ENCODE measurements around the gene TMEM187. TPM values are rescaled to one million over a fixed set of nuclear protein-coding genes. Genes with fewer than 3 reads are reported as not detected.

The TMEM187 gene
- total and polyA plus RNA-seq, 3 experiments from 2014 or later, result 3.3 to 17.2 (median 3.5) TPM

GRCh38 chrX:153952373-153953026 lies 20.1 kb upstream of the TMEM187 start:
- H3K36me3 Mint-ChIP-seq, result peaks cover 0 to 63% (median 13%) of the 10 kb centered on the region in 3 donors
- no peak for DNase-seq
- Histone ChIP-seq H3K9me3 (ENCODE audit: low read length) (no peaks in the 10 kb centered on the region), H3K4me1 (ENCODE audit: insufficient read depth, low read length) (peaks cover 9% of the 10 kb centered on the region), H3K4me3 (ENCODE audit: low read length) (no peak overlapping the region), H3K27ac (ENCODE audit: low read depth, low read length) (no peak overlapping the region), H3K36me3 (ENCODE audit: insufficient read depth, low read length) (peaks cover 21% of the 10 kb centered on the region), H3K27me3 (ENCODE audit: insufficient read depth, low read length, poor library complexity, severe bottlenecking) (no peaks in the 10 kb centered on the region)
- POLR2A ChIA-PET, result no interaction called here
- no peak overlapping the region for H3K4me3 Mint-ChIP-seq
- CTCF ChIA-PET, result interaction anchor here (0.9 to 10.4 kb wide), 2 partner anchors 27 to 188 kb away, joined by 3 to 230 read pairs; partner anchors contain the start of genes ARHGAP4 and PLXNB3
- H3K27ac Mint-ChIP-seq, result peak overlapping the region in 2 of 8 donors; percentile 43 to 76
- H3K9me3 Mint-ChIP-seq, result no peaks in the 10 kb centered on the region
- H3K4me1 Mint-ChIP-seq, result peaks cover 6 to 16% (median 13%) of the 10 kb centered on the region in 3 donors
- H3K27me3 Mint-ChIP-seq, result no peaks in the 10 kb centered on the region

GRCh38 chrX:153953342-153953830 lies 19.2 kb upstream of the TMEM187 start:
- Mint-ChIP-seq H3K27me3 (no peaks in the 10 kb centered on the region), H3K4me3 (peak overlapping the region in 1 of 7 donors; percentile 13), H3K36me3 (peaks cover 0 to 70% (median 13%) of the 10 kb centered on the region in 3 donors), H3K27ac (peak overlapping the region in 6 of 8 donors; percentile 29 to 78 (median 54)), H3K4me1 (peaks cover 2 to 14% (median 8%) of the 10 kb centered on the region in 3 donors), H3K9me3 (no peaks in the 10 kb centered on the region)
- peaks cover 7% of the 10 kb centered on the region for H3K4me1 ChIP-seq (ENCODE audit: insufficient read depth, low read length)
- no peak overlapping the region for H3K27ac ChIP-seq (ENCODE audit: low read depth, low read length)
- CTCF ChIA-PET, result interaction anchor here (0.6 to 10.4 kb wide), 5 partner anchors 11 to 537 kb away, joined by 3 to 230 read pairs (median 3); partner anchors contain the start of genes ARHGAP4, PLXNB3 and SLC10A3
- H3K9me3 ChIP-seq (ENCODE audit: low read length), result no peaks in the 10 kb centered on the region
- H3K4me3 ChIP-seq (ENCODE audit: low read length), result no peak overlapping the region
- H3K36me3 ChIP-seq (ENCODE audit: insufficient read depth, low read length), result peaks cover 21% of the 10 kb centered on the region
- POLR2A ChIA-PET, result no interaction called here
- H3K27me3 ChIP-seq (ENCODE audit: insufficient read depth, low read length, poor library complexity, severe bottlenecking), result no peaks in the 10 kb centered on the region
- peak; percentile 65 to 84 (median 75) for DNase-seq

- no peak overlapping the region for H3K4me3 Mint-ChIP-seq
- H3K27ac ChIP-seq (ENCODE audit: low read depth, low read length), result no peak overlapping the region
- DNase-seq, result no peak
- no peaks in the 10 kb centered on the region for H3K27me3 Mint-ChIP-seq
- H3K9me3 Mint-ChIP-seq, result no peaks in the 10 kb centered on the region
- no peaks in the 10 kb centered on the region for H3K27me3 ChIP-seq (ENCODE audit: insufficient read depth, low read length, poor library complexity, severe bottlenecking)
- CTCF ChIA-PET, result interaction anchor here (0.6 to 10.4 kb wide), 4 partner anchors 10 to 537 kb away, joined by 3 to 230 read pairs (median 3); partner anchors contain the start of genes ARHGAP4 and SLC10A3
- no peaks in the 10 kb centered on the region for H3K9me3 ChIP-seq (ENCODE audit: low read length)
- peak overlapping the region in 2 of 8 donors; percentile 23 to 63 for H3K27ac Mint-ChIP-seq
- POLR2A ChIA-PET, result no interaction called here
- peaks cover 0 to 8% (median 7%) of the 10 kb centered on the region in 3 donors for H3K4me1 Mint-ChIP-seq
- no peak overlapping the region for H3K4me3 ChIP-seq (ENCODE audit: low read length)
- peaks cover 0 to 75% (median 15%) of the 10 kb centered on the region in 3 donors for H3K36me3 Mint-ChIP-seq
- H3K4me1 ChIP-seq (ENCODE audit: insufficient read depth, low read length), result peaks cover 7% of the 10 kb centered on the region
- H3K36me3 ChIP-seq (ENCODE audit: insufficient read depth, low read length), result peaks cover 21% of the 10 kb centered on the region
Observed at GRCh38 chrX:153953892-153954557, 18.5 kb upstream of the TMEM187 start.

- peaks cover 0 to 8% (median 4%) of the 10 kb centered on the region in 3 donors for H3K4me1 Mint-ChIP-seq
- Histone ChIP-seq H3K4me3 (ENCODE audit: low read length) (no peak overlapping the region), H3K27me3 (ENCODE audit: insufficient read depth, low read length, poor library complexity, severe bottlenecking) (no peaks in the 10 kb centered on the region), H3K27ac (ENCODE audit: low read depth, low read length) (no peak overlapping the region), H3K4me1 (ENCODE audit: insufficient read depth, low read length) (peaks cover 7% of the 10 kb centered on the region), H3K9me3 (ENCODE audit: low read length) (no peaks in the 10 kb centered on the region), H3K36me3 (ENCODE audit: insufficient read depth, low read length) (peaks cover 21% of the 10 kb centered on the region)
- H3K27ac Mint-ChIP-seq, result peak overlapping the region in 3 of 8 donors; percentile 23 to 75 (median 63)
- H3K9me3 Mint-ChIP-seq, result no peaks in the 10 kb centered on the region
- H3K4me3 Mint-ChIP-seq, result peak overlapping the region in 1 of 7 donors; percentile 63
- peaks cover 0 to 77% (median 15%) of the 10 kb centered on the region in 3 donors for H3K36me3 Mint-ChIP-seq
- no peak for DNase-seq
- ChIA-PET POLR2A (no interaction called here), CTCF (no interaction called here)
- no peaks in the 10 kb centered on the region for H3K27me3 Mint-ChIP-seq
Observed at GRCh38 chrX:153954558-153955227, 17.9 kb upstream of the TMEM187 start.

GRCh38 chrX:153955228-153955732 lies 17.3 kb upstream of the TMEM187 start:
- H3K4me3 Mint-ChIP-seq, result peak overlapping the region in 1 of 7 donors; percentile 10
- POLR2A ChIA-PET, result interaction anchor here (0.9 kb wide), 1 partner anchor 13 kb away, joined by 3 read pairs; no protein-coding TSS in a partner anchor
- peaks cover 0 to 80% (median 14%) of the 10 kb centered on the region in 3 donors for H3K36me3 Mint-ChIP-seq
- no peaks in the 10 kb centered on the region for H3K9me3 Mint-ChIP-seq
- Histone ChIP-seq H3K36me3 (ENCODE audit: insufficient read depth, low read length) (peaks cover 21% of the 10 kb centered on the region), H3K27me3 (ENCODE audit: insufficient read depth, low read length, poor library complexity, severe bottlenecking) (no peaks in the 10 kb centered on the region), H3K27ac (ENCODE audit: low read depth, low read length) (no peak overlapping the region), H3K9me3 (ENCODE audit: low read length) (no peaks in the 10 kb centered on the region), H3K4me1 (ENCODE audit: insufficient read depth, low read length) (peaks cover 7% of the 10 kb centered on the region), H3K4me3 (ENCODE audit: low read length) (no peak overlapping the region)
- no peak for DNase-seq
- H3K4me1 Mint-ChIP-seq, result peaks cover 0 to 8% (median 4%) of the 10 kb centered on the region in 3 donors
- CTCF ChIA-PET, result no interaction called here
- H3K27ac Mint-ChIP-seq, result peak overlapping the region in 2 of 8 donors; percentile 68 to 75
- no peaks in the 10 kb centered on the region for H3K27me3 Mint-ChIP-seq

GRCh38 chrX:153956044-153956907 lies 16.3 kb upstream of the TMEM187 start:
- no peaks in the 10 kb centered on the region for H3K27me3 ChIP-seq (ENCODE audit: insufficient read depth, low read length, poor library complexity, severe bottlenecking)
- no peak for DNase-seq
- Mint-ChIP-seq H3K27me3 (no peaks in the 10 kb centered on the region), H3K4me3 (no peak overlapping the region), H3K9me3 (no peaks in the 10 kb centered on the region), H3K27ac (peak overlapping the region in 1 of 8 donors; percentile 42), H3K4me1 (peaks cover 0 to 8% (median 6%) of the 10 kb centered on the region in 3 donors), H3K36me3 (peaks cover 0 to 80% (median 12%) of the 10 kb centered on the region in 3 donors)
- H3K27ac ChIP-seq (ENCODE audit: low read depth, low read length), result no peak overlapping the region
- ChIA-PET POLR2A (interaction anchor here (0.9 to 1.4 kb wide), 2 partner anchors 12 to 31 kb away, joined by 3 to 4 read pairs; no protein-coding TSS in a partner anchor), CTCF (no interaction called here)
- H3K36me3 ChIP-seq (ENCODE audit: insufficient read depth, low read length), result peaks cover 16% of the 10 kb centered on the region
- H3K9me3 ChIP-seq (ENCODE audit: low read length), result no peaks in the 10 kb centered on the region
- H3K4me1 ChIP-seq (ENCODE audit: insufficient read depth, low read length), result peaks cover 7% of the 10 kb centered on the region
- no peak overlapping the region for H3K4me3 ChIP-seq (ENCODE audit: low read length)

DNA sequence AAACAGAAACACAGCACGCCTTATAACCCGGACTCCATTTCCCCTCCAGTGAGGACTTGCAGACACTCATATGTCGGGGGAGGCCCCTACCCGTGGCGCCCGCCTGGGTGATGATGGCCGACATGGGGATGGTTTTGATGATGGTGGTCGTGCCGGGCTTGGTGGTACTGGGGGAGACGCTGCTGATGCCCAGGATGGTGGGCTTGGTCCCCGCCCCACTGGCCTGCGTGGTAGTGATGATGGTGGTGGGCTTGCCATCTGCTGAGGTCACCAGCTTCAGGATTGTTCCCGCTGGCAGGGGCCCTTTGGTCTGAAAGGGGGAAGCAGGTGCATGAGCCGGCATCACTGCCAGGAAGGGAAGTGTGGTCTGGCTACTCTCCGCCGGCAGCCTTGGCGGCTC lies 15.3 kb upstream of the TMEM187 start:
- Mint-ChIP-seq H3K27ac (no peak overlapping the region), H3K4me1 (peaks cover 0 to 8% (median 4%) of the 10 kb centered on the region in 3 donors), H3K36me3 (peaks cover 0 to 87% (median 10%) of the 10 kb centered on the region in 3 donors), H3K27me3 (no peaks in the 10 kb centered on the region), H3K4me3 (no peak overlapping the region), H3K9me3 (no peaks in the 10 kb centered on the region)
- no peaks in the 10 kb centered on the region for H3K9me3 ChIP-seq (ENCODE audit: low read length)
- no peak overlapping the region for H3K27ac ChIP-seq (ENCODE audit: low read depth, low read length)
- no peaks in the 10 kb centered on the region for H3K27me3 ChIP-seq (ENCODE audit: insufficient read depth, low read length, poor library complexity, severe bottlenecking)
- H3K4me1 ChIP-seq (ENCODE audit: insufficient read depth, low read length), result peaks cover 7% of the 10 kb centered on the region
- no peak for DNase-seq
- H3K36me3 ChIP-seq (ENCODE audit: insufficient read depth, low read length), result peaks cover 20% of the 10 kb centered on the region
- ChIA-PET CTCF (interaction anchor here (1.0 kb wide), 1 partner anchor 10 kb away, joined by 3 read pairs; no protein-coding TSS in a partner anchor), POLR2A (interaction anchor here (1.4 kb wide), 1 partner anchor 32 kb away, joined by 4 read pairs; no protein-coding TSS in a partner anchor)
- H3K4me3 ChIP-seq (ENCODE audit: low read length), result no peak overlapping the region
